ENCODE measurements around the gene SOX6. TPM values are rescaled to one million over a fixed set of nuclear protein-coding genes. Genes with fewer than 3 reads are reported as not detected.

SOX6 gene
- total RNA-seq, 1 donor from 2014 or later = 4.9 TPM

DNA sequence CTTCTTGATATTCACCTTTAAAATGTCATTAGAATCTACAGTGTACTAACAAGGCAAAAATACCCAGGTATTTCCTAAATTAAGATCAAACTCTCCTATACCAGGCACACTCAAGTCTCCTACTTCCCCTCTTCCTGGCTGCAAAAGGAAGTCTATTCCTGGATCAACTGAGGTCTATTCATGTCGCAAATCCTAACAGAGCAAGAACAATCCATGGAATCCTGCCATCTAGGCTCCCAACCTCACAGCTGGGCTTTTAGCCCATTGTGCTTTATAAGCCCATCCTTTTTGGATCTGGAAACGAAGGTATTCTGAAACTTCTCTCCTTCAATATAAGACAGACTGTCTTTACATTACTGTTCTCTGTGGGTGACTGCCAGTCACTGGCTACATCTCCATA, 161.8 kb downstream of the SOX6 start:
- Histone ChIP-seq H3K4me1 (no peaks in the 10 kb centered on the region), H3K4me3 (no peak overlapping the region), H3K36me3 (no peaks in the 10 kb centered on the region), H3K27me3 (no peaks in the 10 kb centered on the region), H3K27ac (no peak overlapping the region), H3K9me3 (no peaks in the 10 kb centered on the region)
- TF ChIP-seq POLR2A (IDR thresholded peaks at IDR 0.05) = no peak
- no peak for TF ChIP-seq POLR2AphosphoS5 (IDR thresholded peaks at IDR 0.05; ENCODE audit: insufficient read depth in 1 of 2, low read depth in 1 of 2)
- TF ChIP-seq, protein P1, sequence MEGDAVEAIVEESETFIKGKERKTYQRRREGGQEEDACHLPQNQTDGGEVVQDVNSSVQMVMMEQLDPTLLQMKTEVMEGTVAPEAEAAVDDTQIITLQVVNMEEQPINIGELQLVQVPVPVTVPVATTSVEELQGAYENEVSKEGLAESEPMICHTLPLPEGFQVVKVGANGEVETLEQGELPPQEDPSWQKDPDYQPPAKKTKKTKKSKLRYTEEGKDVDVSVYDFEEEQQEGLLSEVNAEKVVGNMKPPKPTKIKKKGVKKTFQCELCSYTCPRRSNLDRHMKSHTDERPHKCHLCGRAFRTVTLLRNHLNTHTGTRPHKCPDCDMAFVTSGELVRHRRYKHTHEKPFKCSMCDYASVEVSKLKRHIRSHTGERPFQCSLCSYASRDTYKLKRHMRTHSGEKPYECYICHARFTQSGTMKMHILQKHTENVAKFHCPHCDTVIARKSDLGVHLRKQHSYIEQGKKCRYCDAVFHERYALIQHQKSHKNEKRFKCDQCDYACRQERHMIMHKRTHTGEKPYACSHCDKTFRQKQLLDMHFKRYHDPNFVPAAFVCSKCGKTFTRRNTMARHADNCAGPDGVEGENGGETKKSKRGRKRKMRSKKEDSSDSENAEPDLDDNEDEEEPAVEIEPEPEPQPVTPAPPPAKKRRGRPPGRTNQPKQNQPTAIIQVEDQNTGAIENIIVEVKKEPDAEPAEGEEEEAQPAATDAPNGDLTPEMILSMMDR (IDR thresholded peaks at IDR 0.05) = no peak
- no peak for DNase-seq (ENCODE audit: extremely low spot score in 2 of 2)
- intact Hi-C loops (cut with DNase I) = no loop called here

DNA sequence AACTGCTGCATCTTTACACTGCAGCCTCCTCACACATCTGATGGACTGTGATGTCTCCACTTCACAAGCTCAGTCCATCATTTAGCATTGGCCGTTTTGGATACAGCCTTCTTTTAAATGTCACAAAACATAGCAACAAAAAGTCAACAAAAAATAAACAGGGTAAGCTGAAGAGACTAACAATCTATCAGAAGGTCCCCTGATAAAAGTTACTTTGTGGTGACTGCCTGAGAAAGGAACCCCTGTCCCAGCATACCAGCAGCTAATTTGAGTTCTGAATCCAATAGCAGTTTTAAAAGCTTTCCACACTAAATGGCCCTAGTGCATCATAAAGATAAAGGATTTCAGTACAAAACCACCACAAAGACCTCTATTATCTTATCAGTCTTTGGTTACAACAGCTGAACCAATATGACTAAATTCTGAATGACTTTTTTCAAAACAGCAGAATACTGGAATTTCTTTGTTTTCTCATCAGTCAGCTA, 162.4 kb downstream of the SOX6 start:
- no peaks in the 10 kb centered on the region for H3K4me1 ChIP-seq
- H3K9me3 ChIP-seq = no peaks in the 10 kb centered on the region
- H3K4me3 ChIP-seq = no peak overlapping the region
- no peak for TF ChIP-seq POLR2A (IDR thresholded peaks at IDR 0.05)
- no peak for TF ChIP-seq POLR2AphosphoS5 (IDR thresholded peaks at IDR 0.05; ENCODE audit: insufficient read depth in 1 of 2, low read depth in 1 of 2)
- TF ChIP-seq, protein P1 (IDR thresholded peaks at IDR 0.05) = no peak
- H3K27me3 ChIP-seq = no peaks in the 10 kb centered on the region
- DNase-seq (ENCODE audit: extremely low spot score in 2 of 2) = no peak
- no peaks in the 10 kb centered on the region for H3K36me3 ChIP-seq
- H3K27ac ChIP-seq = no peak overlapping the region
- intact Hi-C loops (cut with DNase I) = no loop called here

DNA sequence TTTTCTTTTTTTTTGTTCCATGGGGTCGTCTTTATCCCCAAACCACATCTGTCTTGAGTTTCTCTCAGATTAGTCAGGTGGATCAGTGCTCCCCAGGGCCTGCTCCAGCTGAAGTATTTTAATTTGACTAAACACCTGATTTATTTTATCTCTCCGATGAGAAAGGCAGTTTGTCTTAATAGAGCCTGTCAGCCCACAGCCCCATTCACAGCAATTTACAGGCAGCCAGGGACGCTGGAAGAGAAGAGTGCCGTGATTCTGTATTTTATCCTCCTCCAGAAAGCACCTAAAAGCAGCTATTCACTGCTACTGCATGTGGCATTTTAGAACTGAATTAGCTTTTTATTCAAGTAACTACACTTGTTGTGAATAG, 164.5 kb downstream of the SOX6 start:
- no peaks in the 10 kb centered on the region for H3K9me3 ChIP-seq
- TF ChIP-seq POLR2AphosphoS5 (IDR thresholded peaks at IDR 0.05; ENCODE audit: insufficient read depth in 1 of 2, low read depth in 1 of 2) (no peak), POLR2A (IDR thresholded peaks at IDR 0.05) (no peak)
- TF ChIP-seq, protein P1 (IDR thresholded peaks at IDR 0.05) = no peak
- no peak overlapping the region for H3K27ac ChIP-seq
- DNase-seq (ENCODE audit: extremely low spot score in 2 of 2) = no peak
- no peak overlapping the region for H3K4me3 ChIP-seq
- intact Hi-C loops (cut with DNase I) = no loop called here
- H3K4me1 ChIP-seq = no peaks in the 10 kb centered on the region
- H3K36me3 ChIP-seq = no peaks in the 10 kb centered on the region
- no peaks in the 10 kb centered on the region for H3K27me3 ChIP-seq

DNA sequence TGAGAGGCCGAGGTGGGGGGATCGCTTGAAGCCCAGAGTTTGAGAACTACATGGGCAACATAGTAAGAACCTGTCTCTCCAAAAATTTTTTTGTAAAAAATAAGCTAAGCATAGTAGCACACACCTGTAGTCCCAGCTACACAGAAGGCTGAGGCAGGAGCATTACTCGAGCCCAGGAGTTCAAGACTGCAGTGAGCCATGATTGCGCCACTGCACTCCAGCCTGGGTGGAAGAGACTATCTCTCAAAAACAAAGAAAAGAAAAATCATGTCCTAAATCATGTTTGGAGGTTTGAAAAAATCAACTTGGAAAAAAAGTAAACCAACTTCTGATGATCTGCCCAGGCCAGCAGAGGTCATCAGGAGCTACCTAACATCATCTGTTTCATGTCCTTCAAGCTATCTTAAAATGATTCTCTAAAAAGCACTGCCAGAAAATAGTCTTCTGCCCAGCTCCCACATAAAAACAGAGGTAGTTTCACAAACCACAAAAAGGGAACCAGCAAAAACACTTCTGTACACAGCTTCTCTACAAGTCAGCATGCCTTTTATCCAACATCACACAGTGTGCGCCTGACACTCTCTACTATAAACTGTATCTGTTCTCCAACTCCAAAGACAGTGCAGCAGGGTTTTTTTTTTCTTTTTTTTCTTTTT, 165.0 kb downstream of the SOX6 start:
- no peak for DNase-seq (ENCODE audit: extremely low spot score in 2 of 2)
- no peaks in the 10 kb centered on the region for H3K9me3 ChIP-seq
- H3K36me3 ChIP-seq = no peaks in the 10 kb centered on the region
- H3K27ac ChIP-seq = no peak overlapping the region
- intact Hi-C loops (cut with DNase I) = no loop called here
- H3K4me3 ChIP-seq = no peak overlapping the region
- TF ChIP-seq POLR2AphosphoS5 (IDR thresholded peaks at IDR 0.05; ENCODE audit: insufficient read depth in 1 of 2, low read depth in 1 of 2) (no peak), POLR2A (IDR thresholded peaks at IDR 0.05) (no peak)
- TF ChIP-seq, protein P1 (IDR thresholded peaks at IDR 0.05) = no peak
- no peaks in the 10 kb centered on the region for H3K4me1 ChIP-seq
- H3K27me3 ChIP-seq = no peaks in the 10 kb centered on the region

- no peaks in the 10 kb centered on the region for H3K9me3 ChIP-seq
- TF ChIP-seq POLR2AphosphoS5 (IDR thresholded peaks at IDR 0.05; ENCODE audit: insufficient read depth in 1 of 2, low read depth in 1 of 2) (no peak), POLR2A (IDR thresholded peaks at IDR 0.05) (no peak)
- TF ChIP-seq, protein P1 (IDR thresholded peaks at IDR 0.05) = no peak
- H3K27ac ChIP-seq = no peak overlapping the region
- intact Hi-C loops (cut with DNase I) = no loop called here
- DNase-seq (ENCODE audit: extremely low spot score in 2 of 2) = no peak
- H3K4me1 ChIP-seq = no peaks in the 10 kb centered on the region
- no peaks in the 10 kb centered on the region for H3K36me3 ChIP-seq
- H3K27me3 ChIP-seq = no peaks in the 10 kb centered on the region
- H3K4me3 ChIP-seq = no peak overlapping the region
Measured at GRCh38 chr11:16186680-16187079, 169.7 kb downstream of the SOX6 start.

All from vagina (tissue), 2 donors.